GM21390 (cell line): ENCODE measurements around the gene TRIO.

Source experiments
- ATAC-seq: cut with Tn5 transposase; IDR thresholded peaks from one replicate; pipeline ENCODE4 v1.9.1; 2021; ENCODE audit not compliant: unreplicated experiment

The TRIO gene

DNA sequence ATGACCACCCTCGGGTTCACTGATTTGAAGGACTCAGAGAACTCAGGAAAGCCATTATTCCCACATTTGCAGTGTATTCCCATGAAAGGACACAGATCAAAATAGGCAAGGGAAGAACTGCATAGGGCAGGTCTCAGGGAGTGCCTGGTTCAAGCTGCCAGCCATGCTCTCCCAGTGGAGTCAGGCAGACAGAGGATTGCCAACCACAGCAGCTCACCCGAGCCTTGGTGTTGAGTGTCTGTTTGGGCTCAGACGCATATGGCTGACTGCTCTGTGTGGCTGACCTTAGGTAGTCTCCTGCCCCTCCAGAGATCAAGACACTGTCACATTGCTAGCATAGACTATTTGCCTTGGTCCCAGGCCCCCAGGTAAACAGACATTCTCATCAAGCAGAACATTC is 322.6 kb downstream of the TRIO start:
- no peak for ATAC-seq

GRCh38 chr5:14467251-14467650 is 324.1 kb downstream of the TRIO start:
- ATAC-seq: no peak

DNA sequence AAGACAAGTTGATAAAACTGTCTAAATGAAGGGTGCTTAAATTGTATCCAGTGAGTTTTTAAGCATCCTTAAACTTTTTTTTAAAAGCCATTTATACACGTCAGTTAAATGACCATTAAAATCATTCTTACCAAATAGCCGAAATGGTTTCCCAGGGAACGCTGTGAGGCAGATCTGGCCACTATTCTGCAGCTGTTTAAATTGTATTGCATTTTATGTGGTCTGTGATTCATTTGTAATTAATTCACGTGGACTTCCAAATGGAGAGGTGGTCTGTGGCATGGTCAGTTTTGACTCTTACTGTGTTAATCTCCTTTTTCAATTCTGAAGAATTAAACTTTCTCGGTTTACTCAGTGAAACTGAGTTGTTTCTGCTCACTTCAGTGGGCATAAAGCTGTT is 324.7 kb downstream of the TRIO start:
- ATAC-seq: no peak

DNA sequence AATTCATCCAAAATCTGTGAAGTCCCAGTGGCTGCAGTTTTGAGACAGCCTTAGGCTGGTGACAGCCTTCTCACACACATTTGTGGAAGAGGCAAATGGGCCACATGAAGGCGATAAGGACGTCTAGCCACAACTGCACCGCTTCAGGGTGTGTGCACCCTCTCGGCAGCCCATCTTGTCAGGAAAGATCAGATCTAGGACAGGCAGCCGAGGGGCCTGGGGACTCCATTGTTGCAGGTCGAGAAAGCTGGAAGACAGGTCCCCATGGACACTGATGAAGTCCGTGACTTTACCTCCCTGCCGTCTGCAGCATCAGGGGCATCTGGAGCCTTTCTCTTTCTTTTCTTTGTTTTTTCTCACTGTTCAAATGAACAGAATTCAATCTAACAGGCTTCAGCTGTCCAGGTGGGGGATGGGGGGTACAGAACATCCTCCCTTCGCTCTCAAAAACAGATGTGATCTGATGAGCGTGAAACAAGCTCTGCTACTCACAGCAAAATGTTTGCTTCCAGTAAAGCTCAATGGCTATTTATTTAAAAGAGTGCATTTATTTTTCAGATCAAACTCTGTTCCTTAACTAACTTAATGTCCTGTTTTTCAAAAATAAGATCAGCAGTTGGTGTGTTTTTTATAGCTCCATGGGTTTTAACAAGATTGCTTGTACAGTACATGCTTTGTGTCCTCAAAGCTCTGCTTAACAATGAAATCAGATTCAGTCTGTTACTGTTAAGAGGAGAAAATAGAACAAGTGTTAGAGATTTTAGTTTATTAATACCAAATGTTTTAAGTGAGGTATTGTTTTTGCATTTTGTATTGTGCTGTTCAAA is 326.6 kb downstream of the TRIO start:
- ATAC-seq: no peak

DNA sequence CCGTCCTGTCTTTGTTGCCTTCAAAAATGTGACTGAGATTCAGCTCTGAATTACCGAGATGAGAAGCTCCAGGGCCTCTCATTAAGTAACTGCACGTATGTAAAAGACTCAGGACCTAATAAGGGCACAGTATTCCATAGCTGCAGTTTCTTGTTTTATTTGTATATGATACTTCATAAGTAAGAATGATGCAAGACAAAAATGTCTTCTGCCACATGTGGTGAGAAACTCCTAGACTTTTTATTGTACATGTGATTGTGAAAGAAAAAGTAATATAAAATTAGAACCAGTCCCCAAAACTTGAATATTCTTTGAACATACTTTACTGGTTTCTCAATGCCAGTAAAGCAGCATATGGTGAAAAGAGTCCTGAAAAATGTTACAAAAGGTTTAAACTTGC is 328.4 kb downstream of the TRIO start:
- ATAC-seq: no peak

- no peak for ATAC-seq
These were observed 329.9 kb downstream of the TRIO start for GRCh38 chr5:14472986-14473567.

- ATAC-seq: no peak
These were observed 331.9 kb downstream of the TRIO start for GRCh38 chr5:14475045-14475444.

DNA sequence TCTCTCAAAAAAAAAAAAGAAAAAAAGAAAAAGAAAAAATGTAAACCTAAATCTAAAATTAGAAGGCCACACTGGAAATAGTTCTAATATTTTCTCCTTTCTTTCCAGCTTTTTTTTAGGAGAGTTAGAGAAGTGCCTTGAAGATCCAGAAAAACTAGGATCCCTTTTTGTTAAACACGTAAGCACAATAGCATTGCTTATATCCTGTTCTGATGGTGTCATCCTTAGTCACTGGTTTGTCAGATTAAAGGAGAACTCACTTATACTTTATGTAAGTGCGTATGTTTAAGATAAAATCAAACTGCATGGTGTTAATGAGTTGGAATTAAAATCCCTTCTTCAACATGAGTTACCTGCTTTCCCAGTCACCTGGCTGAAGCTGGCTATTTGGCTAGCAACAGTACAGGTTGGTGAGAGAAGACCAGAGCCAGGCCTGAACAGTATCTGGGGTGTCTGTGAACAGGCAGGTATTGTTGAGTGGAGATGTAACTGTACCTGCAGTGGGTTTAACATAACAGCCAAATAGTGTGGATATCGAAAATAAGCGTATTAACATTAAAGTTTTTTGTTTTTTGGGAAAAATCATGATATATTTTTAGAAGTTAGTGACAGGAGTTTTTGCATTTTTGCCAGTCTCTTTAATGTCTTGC is 333.8 kb downstream of the TRIO start:
- ATAC-seq: no peak

DNA sequence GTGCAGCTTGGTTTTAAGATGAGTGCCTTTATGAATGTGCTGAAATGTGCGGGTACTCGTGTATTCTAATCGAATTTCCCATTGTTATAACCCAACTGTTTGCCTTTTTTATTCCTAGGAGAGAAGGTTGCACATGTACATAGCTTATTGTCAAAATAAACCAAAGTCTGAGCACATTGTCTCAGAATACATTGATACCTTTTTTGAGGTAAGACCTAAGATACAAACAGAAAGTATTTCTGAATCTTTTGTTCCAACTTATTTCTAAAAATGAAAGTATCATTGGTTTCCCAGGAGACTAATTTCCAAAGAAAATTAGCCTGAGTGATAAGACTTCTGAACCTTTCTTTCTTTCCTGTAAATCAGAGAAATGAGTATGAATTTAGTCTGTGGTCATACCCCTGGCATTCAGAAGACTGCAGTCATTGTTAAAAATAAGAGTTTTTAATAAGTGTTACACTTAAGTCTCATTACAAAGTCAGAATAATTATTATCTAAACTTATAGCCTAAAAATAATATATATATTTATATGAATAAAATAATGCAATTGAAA is 336.1 kb downstream of the TRIO start:
- ATAC-seq: no peak

GRCh38 chr5:14481349-14481748 is 338.2 kb downstream of the TRIO start:
- ATAC-seq: no peak

DNA sequence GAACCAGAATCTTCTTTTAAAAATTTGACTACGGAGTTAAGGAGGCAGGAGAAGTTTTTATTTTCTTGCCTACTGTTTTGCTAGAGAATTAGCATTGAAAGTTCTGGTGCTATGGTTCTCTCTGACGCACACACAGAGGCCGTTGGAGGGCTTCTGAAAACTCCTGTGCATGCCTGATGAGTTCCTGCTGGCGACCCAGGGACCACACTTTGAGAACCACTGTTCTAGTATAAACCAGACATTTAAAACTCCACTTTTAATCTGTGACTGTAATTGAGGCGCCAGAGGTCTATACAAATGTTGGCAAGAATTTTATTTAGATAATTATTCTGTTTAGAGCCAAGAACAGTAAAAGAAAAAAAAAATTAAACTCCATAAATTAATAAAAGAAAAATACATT is 338.9 kb downstream of the TRIO start:
- no peak for ATAC-seq

DNA sequence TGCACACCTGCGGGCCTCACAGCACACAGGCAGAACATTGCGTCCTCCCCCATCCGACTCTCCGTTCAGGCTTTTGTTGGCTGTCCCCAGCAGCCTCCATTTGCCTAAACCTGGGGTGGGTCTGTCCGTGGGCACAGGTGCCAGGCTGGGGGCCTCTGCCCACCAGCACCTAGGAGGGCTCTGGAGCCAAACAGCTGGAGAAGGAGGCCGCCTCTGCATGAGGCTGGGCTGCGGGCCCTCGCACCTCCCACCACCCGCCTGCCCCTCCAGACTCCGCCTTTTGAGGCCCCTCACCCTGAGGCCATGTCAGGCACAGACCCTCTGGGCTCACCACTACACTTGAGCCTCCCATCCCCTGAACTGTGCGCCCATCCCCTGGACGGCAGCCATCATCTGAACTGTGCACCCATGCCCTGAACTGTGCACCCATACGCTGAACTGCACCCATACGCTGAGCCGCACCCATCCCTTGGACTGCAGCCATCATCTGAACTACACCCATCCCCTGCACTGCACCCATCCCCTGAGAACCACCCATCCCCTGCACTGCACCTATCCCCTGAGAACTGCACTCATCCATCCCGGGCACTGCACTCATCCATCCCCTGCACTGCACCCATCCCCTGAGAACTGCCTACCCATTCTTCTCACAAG is 340.5 kb downstream of the TRIO start:
- ATAC-seq: no peak

DNA sequence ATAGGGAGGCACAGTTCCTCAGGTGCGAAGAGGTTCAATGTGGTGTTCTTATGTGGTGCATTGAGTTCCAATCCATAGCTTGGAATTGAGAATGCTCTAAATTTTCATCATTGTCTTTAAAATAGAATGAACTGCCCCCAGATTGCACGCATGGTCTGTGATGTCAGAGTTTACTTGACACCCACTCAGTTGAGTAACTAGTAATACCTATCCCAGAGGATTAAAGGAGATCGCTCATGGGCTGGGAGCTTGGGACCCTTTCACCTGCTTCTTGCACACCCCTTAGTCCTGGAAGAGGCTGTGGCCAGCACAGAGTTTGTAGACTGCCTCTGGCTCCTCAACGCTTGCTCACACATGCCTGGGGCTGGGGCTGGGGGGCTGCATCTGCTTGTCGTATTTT is 343.3 kb downstream of the TRIO start:
- no peak for ATAC-seq

DNA sequence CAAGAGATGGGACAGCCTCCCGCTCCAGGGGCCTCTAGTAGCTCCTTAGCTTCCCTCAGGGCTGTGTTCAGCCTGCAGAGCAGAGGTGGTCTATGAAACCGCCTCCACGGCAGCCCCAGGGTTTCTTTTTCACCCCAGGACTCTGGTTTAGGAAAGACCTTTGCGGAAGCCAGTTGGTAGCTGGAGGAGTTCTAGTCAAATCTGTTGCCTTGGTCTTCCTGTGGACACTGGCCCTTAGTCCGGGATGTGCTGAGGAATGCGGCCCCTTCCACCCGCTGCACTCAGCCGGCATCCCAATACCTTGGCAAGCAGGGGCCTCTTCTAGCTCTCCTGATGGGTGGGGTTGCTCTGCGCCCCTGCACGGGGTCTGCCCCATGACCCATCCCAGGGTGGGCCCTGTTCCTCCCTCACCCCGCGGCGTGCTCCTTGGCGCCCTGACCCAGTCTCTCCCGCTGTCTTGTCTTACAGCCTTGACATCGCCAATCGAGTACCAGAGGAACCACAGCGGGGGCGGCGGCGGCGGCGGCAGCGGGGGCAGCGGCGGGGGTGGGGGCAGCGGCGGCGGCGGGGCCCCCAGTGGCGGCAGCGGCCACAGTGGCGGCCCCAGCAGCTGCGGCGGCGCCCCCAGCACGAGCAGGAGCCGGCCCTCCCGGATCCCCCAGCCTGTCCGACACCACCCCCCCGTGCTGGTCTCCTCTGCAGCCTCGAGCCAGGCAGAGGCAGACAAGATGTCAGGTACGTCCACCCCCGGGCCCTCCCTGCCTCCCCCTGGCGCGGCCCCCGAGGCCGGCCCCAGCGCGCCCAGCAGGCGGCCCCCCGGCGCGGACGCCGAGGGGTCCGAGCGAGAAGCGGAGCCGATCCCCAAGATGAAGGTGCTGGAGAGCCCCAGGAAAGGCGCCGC is 344.1 kb downstream of the TRIO start:
- ATAC-seq: no peak

GRCh38 chr5:14487897-14488570 is 344.9 kb downstream of the TRIO start:
- no peak for ATAC-seq

GRCh38 chr5:14488709-14489108 is 345.6 kb downstream of the TRIO start:
- no peak for ATAC-seq

DNA sequence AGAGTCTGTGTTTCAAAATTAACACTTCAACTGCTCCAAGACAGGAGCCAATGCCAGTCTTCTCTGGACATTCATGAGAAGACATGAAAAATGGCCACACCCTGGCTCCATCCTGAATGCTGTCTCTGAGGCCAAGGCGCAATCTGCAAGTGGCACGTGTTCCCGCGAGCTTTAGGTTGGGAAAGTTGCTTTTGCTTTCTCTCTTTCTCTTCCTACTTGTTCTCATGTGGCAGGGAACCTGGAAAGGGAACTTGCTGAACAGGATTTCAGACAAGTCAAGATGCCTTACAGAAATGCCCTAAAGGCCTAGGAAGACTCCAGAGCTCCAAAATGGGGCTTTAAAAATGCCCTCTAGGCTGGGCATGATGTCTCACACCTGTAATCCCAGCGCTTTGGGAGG is 346.5 kb downstream of the TRIO start:
- no peak for ATAC-seq

DNA sequence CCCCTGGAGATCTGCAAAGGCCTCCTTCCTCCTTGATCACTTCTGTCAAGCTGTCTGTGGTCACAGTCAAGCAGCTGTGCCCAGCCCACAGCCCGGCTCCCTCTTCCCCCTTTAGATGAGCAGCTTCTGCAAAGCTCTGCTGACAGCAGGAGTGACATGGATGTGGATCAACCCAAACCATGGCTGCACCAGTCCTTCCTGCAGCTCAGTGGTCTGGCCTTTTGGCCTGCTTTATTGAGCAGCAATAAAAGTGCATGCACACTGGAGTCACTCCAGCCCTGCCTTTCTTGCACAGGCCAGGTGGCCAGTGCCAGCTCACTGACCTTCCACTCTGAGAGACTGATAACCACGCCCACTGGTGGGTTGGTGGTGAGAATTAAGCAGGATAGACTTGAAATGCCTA is 347.2 kb downstream of the TRIO start:
- no peak for ATAC-seq

GRCh38 chr5:14491015-14491915 is 348.1 kb downstream of the TRIO start:
- no peak for ATAC-seq
